GM23248 (cell line): ENCODE measurements around the gene TIPARP.

Experiments
- EZH2 ChIP-seq: fragments of 200-600 bp; sonication (generic); IDR thresholded peaks from 2 replicates; pipeline ENCODE4 v1.6.1; 2018; ENCODE audit warnings: antibody characterized with exemption, mild to moderate bottlenecking; ENCODE audit not compliant: insufficient read depth, poor library complexity, severe bottlenecking
- EZH2phosphoT487 ChIP-seq: fragments of 200-600 bp; sonication (generic); IDR thresholded peaks from 2 replicates; pipeline ENCODE4 v1.6.1; 2018; ENCODE audit warnings: antibody characterized with exemption, moderate library complexity, mild to moderate bottlenecking, low read depth; ENCODE audit not compliant: insufficient read depth

DNA sequence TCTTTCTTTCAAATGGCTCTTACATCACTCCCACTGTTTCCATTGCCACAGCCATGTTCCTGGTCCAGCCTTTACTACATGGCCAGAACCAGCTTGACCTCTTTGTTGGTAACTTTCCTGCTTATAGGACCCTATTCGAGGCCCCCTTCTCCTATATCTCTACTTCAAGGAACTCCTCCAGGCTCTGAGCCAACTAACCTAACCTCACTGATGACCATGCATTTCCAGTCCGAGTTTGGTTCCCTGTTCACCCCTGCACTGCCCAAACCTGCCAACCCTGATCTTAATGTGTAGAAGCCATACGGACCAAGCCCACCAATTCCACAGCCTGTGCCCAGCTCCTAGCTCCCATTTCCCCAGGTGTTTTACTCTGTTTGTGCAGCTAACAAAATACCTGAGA is 38.4 kb upstream of the TIPARP start:
- TF ChIP-seq EZH2, result no peak
- TF ChIP-seq EZH2phosphoT487, result no peak
